GM21717 (cell line): Measurements from ENCODE around the gene WNT2B.

ENCODE experiments used
- ATAC-seq: cut with Tn5 transposase; IDR thresholded peaks from one replicate; pipeline ENCODE4 v1.9.1; 2021; ENCODE audit warnings: mild to moderate bottlenecking, moderate library complexity; ENCODE audit not compliant: unreplicated experiment

Gene WNT2B

DNA sequence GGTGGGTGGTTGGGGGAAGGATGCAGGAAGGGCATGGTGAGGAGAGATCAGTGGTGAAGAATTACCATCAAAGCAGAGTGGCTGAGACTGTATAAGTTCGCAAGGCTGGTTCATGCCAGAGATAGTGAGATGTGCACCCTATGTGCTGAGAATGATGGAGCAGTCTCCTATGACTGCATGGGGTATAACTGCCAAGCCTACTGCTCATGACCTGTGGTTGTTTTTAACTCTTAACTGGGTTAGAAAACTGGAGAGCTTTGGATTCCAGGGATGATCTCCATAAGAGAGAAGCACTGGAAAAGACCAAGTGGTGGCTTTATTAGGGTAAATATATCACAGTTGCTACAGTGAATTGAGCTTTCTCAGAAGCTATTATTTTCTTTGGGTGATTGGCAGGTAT is 16.2 kb downstream of the WNT2B start:
- no peak for ATAC-seq

DNA sequence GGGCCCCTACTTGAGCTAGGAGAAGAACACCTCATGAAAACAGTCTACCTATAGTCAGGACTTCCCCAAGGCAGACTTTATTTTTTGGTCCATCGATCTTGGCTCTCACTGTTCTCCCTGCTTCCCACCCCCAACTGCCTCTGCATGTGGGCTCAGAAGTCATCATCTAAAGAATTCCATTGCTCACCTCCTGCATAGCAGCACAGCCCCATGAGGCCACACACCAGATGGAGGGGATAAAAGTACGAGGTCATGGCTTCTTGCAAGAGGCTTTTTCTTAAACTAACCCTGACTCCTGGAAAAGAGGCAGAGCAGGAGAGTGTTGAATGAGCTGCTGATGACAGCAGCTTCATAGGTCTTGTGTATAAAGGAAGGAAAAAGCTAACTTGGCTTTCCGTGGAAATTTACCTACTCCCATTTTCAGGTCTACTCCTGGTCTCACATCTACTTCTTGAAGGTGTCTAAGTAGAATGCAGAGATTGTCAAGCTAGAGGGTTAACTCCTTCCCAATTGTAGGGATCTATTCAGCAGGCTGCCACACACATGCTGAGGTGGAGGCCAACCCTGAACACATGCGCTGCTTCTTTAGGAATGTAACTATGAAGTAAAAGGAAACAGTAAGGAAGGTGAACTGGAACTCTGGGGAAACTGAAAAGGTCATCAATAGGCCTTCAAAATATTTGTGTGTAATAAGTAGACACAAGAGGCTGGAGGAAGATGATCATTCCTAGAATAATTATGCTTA is 18.7 kb downstream of the WNT2B start:
- no peak for ATAC-seq

DNA sequence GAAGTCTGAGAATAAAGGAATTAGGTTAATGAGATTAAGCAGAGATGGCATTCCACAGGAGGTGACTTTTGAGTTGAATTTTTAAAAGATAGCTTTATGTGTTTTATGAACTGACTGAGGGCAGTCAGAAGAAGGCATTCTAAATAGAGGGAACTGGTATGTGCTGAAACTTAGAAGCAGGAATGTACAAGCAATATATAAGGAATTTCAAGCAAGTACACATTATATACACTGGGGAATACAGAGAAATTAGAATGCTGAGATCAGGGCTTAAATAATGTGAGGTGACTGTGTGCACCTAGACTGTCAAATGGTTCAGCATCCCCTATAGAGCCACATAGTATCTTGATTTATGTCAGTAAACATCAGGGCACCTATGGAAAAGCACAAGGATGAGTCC is 19.3 kb downstream of the WNT2B start:
- ATAC-seq = no peak

DNA sequence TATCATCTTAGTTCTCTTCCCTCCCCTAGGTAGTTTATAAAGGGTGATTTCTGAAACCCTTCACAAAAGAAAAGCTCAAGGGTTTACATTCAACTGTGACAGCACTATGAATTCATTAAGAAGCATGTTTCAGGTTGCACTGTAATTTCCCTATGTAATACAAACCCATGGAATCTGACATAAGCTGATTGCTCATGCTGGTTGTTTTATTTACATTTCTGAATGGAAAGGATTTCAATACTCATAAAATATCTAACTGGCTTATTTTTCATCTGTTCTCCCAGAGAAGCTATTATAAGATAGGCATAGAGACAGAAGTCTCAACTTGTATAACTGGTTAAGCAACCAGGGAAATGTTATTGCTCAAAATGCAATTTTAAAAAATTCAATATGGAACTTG is 20.5 kb downstream of the WNT2B start:
- no peak for ATAC-seq

DNA sequence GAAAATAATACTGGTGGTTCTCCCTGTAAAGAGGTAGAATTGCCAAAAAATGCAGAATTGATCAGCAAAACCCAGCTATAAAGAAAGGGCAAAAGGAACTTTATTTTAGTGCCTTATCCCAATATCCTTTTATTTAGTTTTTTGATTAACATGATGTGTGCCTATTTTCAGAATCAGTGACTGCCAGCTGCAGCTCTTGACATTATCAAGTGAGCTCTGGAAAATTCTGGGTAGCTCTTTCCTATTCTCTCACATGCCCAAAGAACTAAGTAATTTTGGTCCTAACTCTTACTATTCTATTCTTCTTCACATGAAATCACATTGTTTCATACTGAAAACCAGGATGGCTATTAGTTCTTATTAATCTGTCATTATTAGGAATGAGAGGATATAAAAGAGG is 22.1 kb downstream of the WNT2B start:
- no peak for ATAC-seq

DNA sequence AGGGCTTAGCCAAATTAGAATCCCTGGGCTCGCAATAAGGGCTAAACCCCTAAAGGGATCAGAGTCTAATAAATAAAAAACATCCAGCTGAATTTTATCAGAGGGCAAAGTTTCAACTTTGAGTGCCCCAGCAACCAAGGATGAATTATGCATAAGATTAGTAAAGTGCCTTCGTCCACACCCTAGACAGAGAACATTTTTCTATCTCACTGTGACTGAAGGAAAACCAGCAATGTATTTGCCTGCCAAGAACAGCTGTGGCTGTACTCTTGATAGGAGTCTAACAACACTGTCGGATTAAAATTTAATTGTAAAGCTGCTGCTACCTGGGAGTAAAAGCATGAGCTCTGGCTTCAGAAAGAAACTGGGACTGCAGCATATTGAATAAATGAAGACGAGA is 23.3 kb downstream of the WNT2B start:
- no peak for ATAC-seq

DNA sequence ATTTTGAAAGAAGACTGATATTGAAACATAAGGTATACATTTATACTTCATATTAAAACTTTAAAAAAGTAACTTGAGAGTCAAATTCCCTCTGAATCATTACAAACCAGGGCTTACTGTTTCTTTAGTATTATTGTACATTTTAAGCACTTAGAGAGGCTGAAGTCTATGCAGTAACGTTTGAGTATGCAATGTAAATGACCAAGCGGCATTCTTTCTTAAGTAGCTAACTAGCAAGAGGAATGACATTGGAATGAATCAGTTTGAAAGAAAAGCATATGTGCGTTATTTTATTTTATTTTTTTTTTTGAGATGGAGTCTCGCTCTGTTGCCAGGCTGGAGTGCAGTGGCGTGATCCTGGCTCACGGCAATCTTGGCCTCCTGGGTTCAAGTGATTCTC is 24.3 kb downstream of the WNT2B start:
- no peak for ATAC-seq

DNA sequence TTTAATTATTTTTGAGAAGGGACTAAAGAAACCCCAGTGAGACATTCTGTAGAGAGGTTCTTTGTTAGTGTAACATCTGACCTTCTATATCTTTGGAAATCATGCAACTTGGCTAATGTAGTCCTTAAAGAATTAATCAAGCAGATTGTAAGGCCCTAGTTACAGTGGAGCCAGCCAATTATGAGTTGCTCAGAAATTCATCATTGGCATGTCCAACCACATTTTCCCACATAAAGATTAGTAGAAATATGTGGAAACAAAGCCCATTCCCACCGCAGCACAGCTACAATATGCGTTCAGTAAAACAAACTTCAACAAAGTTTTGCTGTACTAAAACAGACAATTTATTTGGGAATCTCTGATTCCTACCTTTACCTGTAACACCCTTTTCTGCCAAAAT is 27.8 kb downstream of the WNT2B start:
- ATAC-seq = no peak

DNA sequence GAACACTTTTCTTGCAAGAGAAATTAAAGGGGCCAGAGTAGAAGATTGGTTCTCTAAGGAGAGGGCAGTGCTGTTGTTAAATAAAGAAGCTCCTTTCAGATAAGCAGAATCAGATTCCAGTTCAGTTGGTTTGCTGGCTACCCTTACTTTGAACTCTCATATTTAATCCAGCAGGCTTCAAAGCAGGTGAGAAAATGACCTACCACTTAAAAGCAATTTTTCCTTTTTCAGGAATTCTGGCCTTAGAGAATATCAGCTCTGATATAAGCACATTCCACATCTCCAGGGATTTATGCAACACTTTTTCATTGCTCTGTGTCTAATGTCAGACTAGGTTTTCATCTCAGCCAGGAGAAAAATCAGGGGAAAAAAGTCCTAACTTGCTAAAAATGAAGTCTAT is 28.7 kb downstream of the WNT2B start:
- no peak for ATAC-seq

DNA sequence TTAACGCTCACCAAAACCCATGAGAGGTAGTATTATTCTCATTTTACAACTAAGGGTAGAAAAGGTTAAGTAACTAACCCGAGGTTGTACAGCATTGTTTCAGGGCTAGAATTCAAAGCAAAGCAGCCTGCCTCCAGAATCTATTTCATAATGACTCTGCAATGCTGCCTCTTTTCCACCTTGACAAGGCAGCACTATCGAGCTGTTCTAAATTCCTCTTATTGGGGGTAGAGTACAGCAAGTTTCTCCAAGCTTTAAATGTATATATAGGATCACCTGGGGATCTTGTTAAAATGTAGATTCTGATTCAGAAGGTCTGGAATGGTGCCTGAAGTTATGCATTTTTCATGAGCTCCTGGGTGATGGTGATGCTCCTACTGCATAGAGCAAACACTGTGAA is 30.1 kb downstream of the WNT2B start:
- no peak for ATAC-seq

DNA sequence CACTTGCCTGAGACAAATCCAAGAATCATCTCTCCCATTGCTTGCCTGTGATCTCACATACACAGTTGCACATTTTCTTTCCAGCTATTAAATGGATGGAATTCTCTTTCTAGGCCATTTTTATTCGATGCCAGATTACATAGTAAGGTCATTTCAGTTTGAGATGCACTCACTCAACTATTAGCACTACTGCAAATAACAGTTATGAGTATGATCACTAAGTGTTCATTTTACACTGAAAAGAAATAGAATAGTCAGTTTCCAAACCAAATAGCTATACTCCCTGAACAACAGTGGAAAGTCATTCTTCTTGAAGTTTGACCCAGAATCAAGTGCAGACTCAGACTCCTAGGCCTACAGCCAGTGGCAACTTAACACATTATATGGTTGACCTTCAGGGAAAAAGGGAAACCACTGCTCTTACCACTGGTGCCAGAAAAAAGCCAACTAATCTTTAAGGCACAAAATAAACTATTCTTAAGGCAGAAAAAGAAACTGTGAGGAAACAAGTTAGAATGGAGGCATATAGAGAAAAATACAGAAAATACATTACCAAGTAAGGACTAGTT is 31.5 kb downstream of the WNT2B start:
- no peak for ATAC-seq

DNA sequence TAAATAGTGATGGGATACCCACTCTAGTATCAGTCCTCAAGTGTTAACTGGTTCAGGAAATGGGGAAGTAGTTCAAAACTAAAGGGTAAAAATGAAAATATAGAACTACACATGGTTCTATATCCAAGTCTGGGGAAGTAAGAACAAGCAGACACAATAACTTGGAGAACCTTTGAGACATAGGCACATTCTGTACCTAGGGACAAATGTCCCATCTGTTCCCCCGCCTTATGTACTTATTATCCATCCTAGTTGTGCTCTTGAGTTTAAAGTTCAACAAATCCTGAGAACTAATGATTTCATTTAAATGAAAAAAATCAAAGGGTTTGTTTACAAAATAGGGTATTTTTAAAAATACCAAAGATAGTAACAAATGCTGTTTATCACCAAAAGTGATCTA is 32.5 kb downstream of the WNT2B start:
- ATAC-seq = no peak

DNA sequence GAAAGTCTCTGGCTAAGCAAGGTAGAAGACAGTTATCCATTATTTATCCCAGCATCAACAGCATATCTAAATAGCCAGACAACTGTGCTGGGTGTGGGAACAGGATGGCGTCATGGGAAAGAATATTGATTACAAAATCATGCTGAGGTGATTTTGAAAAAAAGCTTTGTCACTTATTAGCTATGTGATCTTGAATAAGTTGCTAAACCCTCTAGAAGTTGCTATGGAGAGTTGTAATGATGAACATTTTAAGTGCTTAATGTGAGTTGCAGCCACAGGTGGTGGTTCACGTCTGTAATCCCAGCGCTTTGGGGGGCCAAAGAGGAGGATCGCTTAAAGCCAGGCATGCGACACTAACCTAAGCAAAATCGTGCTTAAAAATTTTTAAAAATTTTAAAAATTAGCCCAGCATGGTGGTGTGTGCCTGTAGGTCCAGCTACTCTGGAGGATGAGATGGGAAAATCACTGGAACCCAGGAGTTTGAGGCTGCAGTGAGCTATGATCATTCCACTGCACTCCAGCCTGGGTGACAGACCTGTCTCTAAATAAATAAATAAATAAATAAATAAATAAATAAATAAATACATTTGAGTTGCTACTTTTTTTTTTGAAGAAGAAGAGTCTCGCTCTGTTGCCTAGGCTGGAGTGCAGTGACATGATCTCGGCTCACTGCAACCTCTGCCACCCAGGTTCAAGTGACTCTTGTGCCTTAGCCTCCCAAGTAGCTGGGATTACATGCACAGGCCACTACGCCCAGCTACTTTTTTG is 33.6 kb downstream of the WNT2B start:
- ATAC-seq = no peak

DNA sequence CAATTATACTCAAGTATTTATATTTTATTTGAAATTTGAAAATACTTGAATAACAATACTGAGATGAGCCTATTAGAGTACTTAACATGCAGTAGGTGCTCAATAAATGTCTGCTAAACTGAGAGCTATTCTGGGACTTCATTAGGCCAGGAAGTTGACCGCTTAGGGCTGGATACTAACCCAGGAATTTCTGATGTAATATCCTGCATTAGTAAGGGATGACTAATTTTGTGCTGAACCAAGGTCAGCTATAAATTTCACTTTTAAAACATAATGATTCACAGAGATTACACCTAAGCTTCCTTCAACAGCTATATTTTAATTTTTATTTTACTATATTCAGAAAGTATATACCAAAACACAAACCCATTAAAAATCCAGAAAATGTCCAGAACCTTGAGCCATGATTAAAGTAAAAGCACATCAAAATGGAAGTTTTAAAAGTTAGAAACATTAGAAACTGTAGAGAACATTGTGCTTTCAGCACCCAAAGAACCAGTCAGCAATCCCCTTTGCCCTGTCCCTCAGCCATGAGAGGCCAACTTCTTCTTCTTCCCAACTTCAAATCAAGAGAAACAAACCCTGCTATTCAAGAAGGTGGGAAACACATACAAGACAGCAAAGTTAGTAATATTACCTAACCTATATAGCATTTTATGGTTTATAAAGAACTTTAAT is 35.4 kb downstream of the WNT2B start:
- no peak for ATAC-seq

DNA sequence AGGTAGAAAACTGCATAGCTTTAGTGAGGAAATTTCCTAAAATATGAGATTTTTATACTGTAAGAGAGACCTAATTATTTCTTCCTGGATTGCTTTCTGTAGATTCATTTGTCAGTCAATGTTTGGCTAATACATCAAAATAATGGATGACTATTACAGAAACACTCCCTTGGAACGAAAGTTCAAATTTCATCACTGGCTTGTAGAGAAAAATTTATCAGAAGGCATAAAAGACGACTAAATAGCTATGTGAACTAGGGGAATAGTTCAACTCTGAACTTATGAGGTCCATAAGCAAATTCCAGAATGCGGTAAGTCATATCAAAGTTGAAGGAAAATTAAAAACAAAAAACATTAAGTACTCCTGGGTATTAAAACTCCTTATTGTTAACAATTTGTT is 36.0 kb downstream of the WNT2B start:
- no peak for ATAC-seq

DNA sequence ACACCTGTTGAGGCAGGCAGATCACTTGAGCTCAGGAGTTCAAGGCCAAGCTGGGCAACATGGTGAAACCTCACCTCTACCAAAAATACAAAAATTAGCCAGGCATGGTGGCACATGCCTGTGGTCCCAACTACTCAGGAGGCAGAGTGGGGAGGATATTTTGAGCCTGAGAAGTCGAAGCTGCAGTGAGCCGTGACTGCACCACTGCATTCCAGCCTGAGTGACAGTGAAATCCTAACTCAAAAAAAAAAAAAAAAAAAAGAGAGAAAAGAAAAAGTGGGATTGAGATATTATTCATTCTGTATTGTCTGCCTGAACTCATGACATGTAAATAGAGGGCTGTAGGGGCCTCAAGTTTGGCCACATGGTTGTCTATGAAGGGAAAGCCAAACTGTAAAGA is 37.3 kb downstream of the WNT2B start:
- ATAC-seq = no peak

DNA sequence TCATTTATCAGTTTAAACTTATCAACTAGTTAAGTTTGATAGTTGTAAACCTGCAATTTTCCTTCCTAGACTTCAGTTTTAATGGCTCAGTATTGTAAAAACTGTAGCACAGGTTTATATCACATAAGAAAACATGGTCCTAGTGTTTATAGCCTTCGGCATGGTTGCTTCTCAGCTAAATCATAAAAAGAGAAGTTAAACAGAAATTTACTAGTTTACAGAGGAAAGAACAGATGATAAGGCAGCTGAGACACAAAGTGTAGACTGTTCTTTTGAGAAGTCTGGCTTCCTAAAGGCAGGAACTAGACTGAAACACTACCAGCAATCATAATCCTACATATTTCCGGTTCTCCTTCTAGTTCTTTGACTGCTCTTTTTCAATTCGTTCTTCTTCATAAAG is 39.8 kb downstream of the WNT2B start:
- no peak for ATAC-seq

DNA sequence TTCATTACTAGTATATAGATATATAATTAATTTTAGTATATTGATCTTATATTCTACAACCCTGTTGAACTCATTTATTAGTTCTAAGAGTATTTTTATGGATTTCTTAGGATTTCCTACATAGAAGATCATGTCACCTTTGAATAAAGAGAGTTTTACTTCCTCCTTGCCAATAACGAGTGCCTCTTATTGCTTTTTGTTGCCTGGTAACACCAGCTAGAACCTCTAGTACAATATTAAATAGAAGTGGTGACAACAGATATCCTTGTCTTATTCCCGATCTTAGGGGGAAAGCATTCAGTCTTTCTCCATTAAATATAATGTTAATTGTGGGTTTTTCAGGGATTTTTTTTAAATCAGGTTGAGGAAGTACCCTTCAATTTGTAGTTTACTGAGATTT is 40.8 kb downstream of the WNT2B start:
- no peak for ATAC-seq

DNA sequence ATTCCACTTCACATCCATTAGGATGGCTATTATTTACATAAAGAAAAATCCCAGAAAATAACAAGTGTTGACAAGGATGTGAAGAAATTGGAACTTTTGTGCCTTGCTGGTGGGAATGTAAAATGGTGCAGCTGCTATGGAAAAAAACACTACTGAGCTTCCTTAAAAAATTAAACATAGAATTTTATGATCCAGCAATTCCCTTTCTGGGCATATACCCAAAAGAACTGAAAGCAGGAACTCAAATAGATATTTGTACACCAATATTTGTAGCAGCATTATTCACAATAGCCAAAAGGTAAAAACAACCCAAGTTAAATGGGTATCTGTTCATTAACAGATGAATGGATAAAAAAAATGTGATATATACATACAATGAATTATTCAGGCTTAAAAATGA is 45.6 kb downstream of the WNT2B start:
- no peak for ATAC-seq

DNA sequence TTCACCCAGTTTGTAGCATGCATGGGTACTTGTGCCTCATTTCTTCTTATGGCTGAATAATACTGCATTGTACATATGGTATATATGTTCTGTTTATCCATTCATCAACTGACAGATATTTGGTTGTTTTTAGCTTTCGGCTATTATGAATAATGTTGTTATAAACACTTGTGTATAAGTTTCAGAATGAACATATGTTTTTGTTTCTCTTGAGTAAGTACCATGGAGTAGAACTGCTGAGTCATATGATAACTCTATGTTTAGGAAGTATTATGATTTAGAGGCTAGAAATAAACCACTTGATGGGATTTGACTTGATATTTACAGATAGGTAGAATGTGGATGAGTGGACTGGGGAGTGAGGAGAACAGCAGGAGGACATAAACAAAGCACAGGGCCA is 48.6 kb downstream of the WNT2B start:
- ATAC-seq = no peak

DNA sequence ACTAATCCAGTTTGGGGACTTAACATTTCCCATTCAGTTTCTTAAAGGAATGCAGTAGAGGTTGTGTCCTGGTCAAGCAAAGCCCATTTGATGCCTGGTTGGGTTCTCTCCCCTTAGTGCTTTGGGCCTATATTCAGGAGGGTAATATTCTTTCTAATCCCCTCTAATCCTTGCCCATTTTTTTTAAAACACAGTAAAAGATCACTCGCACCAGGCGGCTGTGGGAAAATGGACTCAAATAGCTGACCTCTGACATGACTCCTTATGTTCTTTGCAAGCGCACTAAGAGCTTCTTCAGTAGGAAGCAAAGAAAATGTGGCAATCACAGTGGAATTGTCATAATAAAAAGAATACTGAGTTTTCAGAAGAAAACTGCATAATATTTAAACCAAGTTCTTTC is 49.9 kb downstream of the WNT2B start:
- ATAC-seq = no peak

DNA sequence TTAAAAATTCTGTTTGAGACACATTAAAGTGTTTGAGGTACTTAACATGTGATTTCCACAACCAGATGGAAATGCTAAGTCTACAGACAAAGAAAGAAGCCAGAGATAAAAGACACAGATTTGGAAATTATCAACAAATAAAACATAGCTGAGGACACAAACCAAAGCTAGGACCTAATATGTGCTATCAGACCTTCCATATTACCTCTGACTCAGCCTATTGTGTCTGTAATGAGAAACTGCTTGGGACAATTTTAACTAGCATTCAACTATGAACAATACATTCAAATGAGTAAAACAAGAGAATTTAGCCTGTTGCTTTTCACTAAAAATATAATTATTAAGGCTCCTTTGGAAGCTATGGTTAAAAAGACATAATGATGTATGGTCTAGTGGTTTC is 54.6 kb downstream of the WNT2B start:
- no peak for ATAC-seq
